SK-N-SH (cell line): ENCODE results near the gene P3H3. TPM values are rescaled to one million over a fixed set of nuclear protein-coding genes. Genes with fewer than 3 reads are reported as not detected.

Experiments
- CTCF ChIA-PET: fragments of 300-600, 350-600 bp; formaldehyde crosslinking; extraction: SDS; loops from one replicate; lab custom pipeline; 2021; lab: Yijun Ruan, JAX
- POLR2A ChIA-PET: fragments of 350-600 bp; sonication (Branson Sonifier 250); formaldehyde crosslinking; extraction: SDS; loops from one replicate; lab custom pipeline; 2020; ENCODE audit warnings: antibody characterized with exemption, inconsistent platforms; lab: Yijun Ruan, JAX
- DNase-seq: peaks from one replicate; pipeline ENCODE4 v3.0.0; 2012
- H2AFZ ChIP-seq: fragments of 200-600 bp; sonication (generic); 2 replicates; pipeline ENCODE4 v1.8.1; 2016; ENCODE audit warnings: antibody characterized with exemption, mild to moderate bottlenecking, low read depth
- H3F3A ChIP-seq: fragments of 200-600 bp; sonication (generic); replicated peaks from 2 replicates; pipeline ENCODE3; 2016; ENCODE audit warnings: antibody characterized with exemption, mild to moderate bottlenecking; ENCODE audit not compliant: insufficient read depth
- H3K27ac ChIP-seq, 2 experiments: fragments of 200-500 bp in 1 of 2; fragments of 200-600 bp in 1 of 2; sonication (Bioruptor generic) in 1 of 2; sonication (generic), shearing (Covaris generic) in 1 of 2; 2 replicates each; pipeline versions ENCODE4 v1.5.1 to v1.6.1; 2014 to 2016; ENCODE audit warnings: low read depth in 2 of 2, inconsistent platforms in 1 of 2, low read length in 1 of 2, mild to moderate bottlenecking in 1 of 2, mixed read lengths in 1 of 2
- H3K27me3 ChIP-seq: fragments of 200-600 bp; sonication (generic), shearing (Covaris generic); 2 replicates; pipeline ENCODE4 v1.6.1; 2016; ENCODE audit warnings: mixed run types; ENCODE audit not compliant: insufficient read depth
- H3K36me3 ChIP-seq, 2 experiments: fragments of 200-500 bp in 1 of 2; fragments of 200-600 bp in 1 of 2; sonication (Bioruptor generic) in 1 of 2; sonication (generic) in 1 of 2; replicated peaks in 1 of 2; 2 replicates each; pipeline versions ENCODE3 to v1.5.1; 2014 to 2016; ENCODE audit warnings: low read length in 1 of 2, mild to moderate bottlenecking in 1 of 2; ENCODE audit not compliant: insufficient read depth in 2 of 2, control insufficient read depth in 1 of 2
- H3K4me1 ChIP-seq, 2 experiments: fragments of 200-500 bp in 1 of 2; fragments of 200-600 bp in 1 of 2; sonication (Bioruptor generic) in 1 of 2; sonication (generic), shearing (Covaris generic) in 1 of 2; 2 replicates each; pipeline versions ENCODE4 v1.5.1 to v1.6.1; 2014 to 2016; ENCODE audit warnings: low read depth in 1 of 2, low read length in 1 of 2, mixed run types in 1 of 2; ENCODE audit not compliant: insufficient read depth in 2 of 2, control insufficient read depth in 1 of 2
- H3K4me2 ChIP-seq: fragments of 200-600 bp; sonication (generic), shearing (Covaris generic); 2 replicates; pipeline ENCODE4 v1.6.1; 2017; ENCODE audit warnings: mixed run types
- H3K4me3 ChIP-seq, 2 experiments: fragments of 200-500 bp in 1 of 2; fragments of 200-600 bp in 1 of 2; sonication (Bioruptor generic) in 1 of 2; sonication (generic), shearing (Covaris generic) in 1 of 2; 2 replicates each; pipeline versions ENCODE4 v1.5.1 to v1.8.1; 2014 to 2016; ENCODE audit warnings: low read depth in 2 of 2, inconsistent platforms in 1 of 2, low read length in 1 of 2, mild to moderate bottlenecking in 1 of 2, mixed read lengths in 1 of 2, moderate library complexity in 1 of 2
- H3K79me2 ChIP-seq: fragments of 200-600 bp; sonication (generic); 2 replicates; pipeline ENCODE4 v1.8.1; 2017; ENCODE audit warnings: mild to moderate bottlenecking; ENCODE audit not compliant: insufficient read depth
- H3K9ac ChIP-seq: fragments of 200-600 bp; sonication (generic); 2 replicates; pipeline ENCODE4 v1.6.1; 2017; ENCODE audit warnings: mixed run types
- H3K9me2 ChIP-seq: fragments of 200-600 bp; sonication (generic); 2 replicates; pipeline ENCODE4 v1.6.1; 2017; ENCODE audit warnings: mixed run types
- H3K9me3 ChIP-seq: fragments of 200-600 bp; sonication (generic); 2 replicates; pipeline ENCODE4 v1.6.1; 2017; ENCODE audit warnings: mixed run types, mild to moderate bottlenecking, moderate library complexity
- H4K20me1 ChIP-seq: fragments of 200-600 bp; sonication (generic); 2 replicates; pipeline ENCODE4 v1.6.1; 2017; ENCODE audit warnings: mild to moderate bottlenecking, mixed run types; ENCODE audit not compliant: insufficient read depth
- ELF1 ChIP-seq: IDR thresholded peaks from 2 replicates; pipeline ENCODE4 v1.4.0; 2012
- EZH2phosphoT487 ChIP-seq: fragments of 200-600 bp; sonication (generic); IDR thresholded peaks from 2 replicates; pipeline ENCODE4 v1.6.1; 2017; ENCODE audit warnings: low read depth, mixed run types, mild to moderate bottlenecking, antibody characterized with exemption, moderate library complexity, borderline replicate concordance
- FOSL2 ChIP-seq: IDR thresholded peaks from 2 replicates; pipeline ENCODE4 v1.4.0; 2012; ENCODE audit warnings: low read depth, mild to moderate bottlenecking, moderate library complexity, borderline replicate concordance
- FOXJ3 ChIP-seq: sonication (generic); formaldehyde crosslinking; IDR thresholded peaks from 2 replicates; pipeline ENCODE4 v1.5.1; 2020; ENCODE audit warnings: mild to moderate bottlenecking, missing genetic modification reagents
- FOXM1 ChIP-seq: IDR thresholded peaks from 2 replicates; pipeline ENCODE4 v1.4.0; 2012; ENCODE audit warnings: low read depth, mild to moderate bottlenecking
- GATA2 ChIP-seq: sonication (generic); formaldehyde crosslinking; IDR thresholded peaks from 2 replicates; pipeline ENCODE4 v1.5.0; 2020; ENCODE audit warnings: mild to moderate bottlenecking, missing genetic modification reagents
- MEF2A ChIP-seq: IDR thresholded peaks from 2 replicates; pipeline ENCODE4 v1.4.0; 2012; ENCODE audit warnings: low read depth, borderline replicate concordance
- MXI1 ChIP-seq: IDR thresholded peaks from 2 replicates; pipeline ENCODE4 v1.6.1; 2012; ENCODE audit warnings: mild to moderate bottlenecking, low read depth, low read length, improper control_type of control experiment
- POLR2AphosphoS5 ChIP-seq: IDR thresholded peaks from 2 replicates; pipeline ENCODE4 v1.6.1; 2012; ENCODE audit warnings: low read depth, low read length
- RAD21 ChIP-seq: IDR thresholded peaks from 2 replicates; pipeline ENCODE4 v1.6.1; 2012; ENCODE audit warnings: mild to moderate bottlenecking, low read length
- RFX5 ChIP-seq: IDR thresholded peaks from 2 replicates; pipeline ENCODE4 v1.6.1; 2012; ENCODE audit warnings: mild to moderate bottlenecking, improper control_type of control experiment, low read length
- SIN3A ChIP-seq: IDR thresholded peaks from 2 replicates; pipeline ENCODE4 v1.6.1; 2012; ENCODE audit warnings: low read depth, mild to moderate bottlenecking, low read length, moderate library complexity, borderline replicate concordance
- SMC3 ChIP-seq: IDR thresholded peaks from 2 replicates; pipeline ENCODE4 v1.6.1; 2012; ENCODE audit warnings: low read depth, low read length, improper control_type of control experiment
- TAF1 ChIP-seq: IDR thresholded peaks from 2 replicates; pipeline ENCODE4 v1.6.1; 2012; ENCODE audit warnings: low read depth, mild to moderate bottlenecking, low read length, moderate library complexity, borderline replicate concordance
- TCF12 ChIP-seq: IDR thresholded peaks from 2 replicates; pipeline ENCODE4 v1.4.0; 2012
- TEAD4 ChIP-seq: IDR thresholded peaks from 2 replicates; pipeline ENCODE4 v1.4.0; 2012; ENCODE audit warnings: mild to moderate bottlenecking, borderline replicate concordance; ENCODE audit not compliant: insufficient read depth
- YY1 ChIP-seq: IDR thresholded peaks from 2 replicates; pipeline ENCODE4 v1.4.0; 2012; ENCODE audit warnings: low read depth, mild to moderate bottlenecking
- WGBS: methylation state at CpG from one replicate; pipeline ENCODE4 v1.1.6; 2017; ENCODE audit warnings: low lambda C conversion rate; 5-methylcytosine and 5-hydroxymethylcytosine counted together
- polyA plus RNA-seq, 3 experiments: library from polyadenylated mRNA; depleted of rRNA; stranded (reverse); fragments of >200 nt; gene quantifications; 2 replicates each; pipeline ENCODE4 v1.2.3, GENCODE V29; 2012
- TF ChIP-seq, protein P1 (sequence below): IDR thresholded peaks from 2 replicates; pipeline ENCODE4 v1.4.0; 2012; ENCODE audit warnings: low read depth
- TF ChIP-seq, protein P2 (sequence below): IDR thresholded peaks from 2 replicates; pipeline ENCODE4 v1.4.0; 2012; ENCODE audit warnings: low read depth, borderline replicate concordance
- TF ChIP-seq, protein P3 (sequence below): IDR thresholded peaks from 2 replicates; pipeline ENCODE4 v1.6.1; 2012; ENCODE audit warnings: mild to moderate bottlenecking, low read depth, low read length, moderate library complexity

Gene P3H3
- polyA plus RNA-seq, 1 of the 3 experiments (the other 2 are of a cell fraction) = 74.6 TPM

DNA sequence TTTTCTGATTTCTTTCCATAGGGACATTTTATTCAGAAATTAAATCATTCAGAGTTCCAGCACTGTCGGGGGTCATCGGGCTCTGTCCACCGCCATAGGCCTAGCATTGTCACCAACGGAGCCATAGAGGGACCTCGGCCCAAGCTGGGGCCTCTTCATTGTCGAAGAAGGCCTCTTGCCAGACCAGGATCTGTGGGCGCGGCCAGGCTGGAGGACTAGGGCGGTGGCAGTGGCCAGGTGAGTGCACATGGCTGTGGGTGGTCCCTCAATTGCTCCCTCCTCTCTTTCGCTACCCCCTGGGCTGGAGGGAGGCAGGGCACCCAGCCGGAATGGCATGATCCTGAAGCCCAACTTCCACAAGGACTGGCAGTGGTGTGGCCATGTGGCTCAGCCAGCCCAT is 55.5 kb downstream of the P3H3 start:
- H3K4me1 ChIP-seq = no peaks in the 10 kb centered on the region
- no peak overlapping the region for H3K27ac ChIP-seq
- no peak overlapping the region for H3K4me3 ChIP-seq
- H3K36me3 ChIP-seq = peaks cover 4 to 5% of the 10 kb centered on the region in 2 experiments
- no peaks in the 10 kb centered on the region for H3K9me2 ChIP-seq
- ChIA-PET POLR2A (interaction anchor here (1.7 kb wide), 1 partner anchor 14 kb away, joined by 4 read pairs; no protein-coding TSS in a partner anchor), CTCF (interaction anchor here (4.5 to 5.2 kb wide), 2 partner anchors 11 to 14 kb away, joined by 25 to 56 read pairs; partner anchors contain the start of gene SPSB2)
- TF ChIP-seq FOXJ3 (CRISPR knock-in tag) = no peak
- TF ChIP-seq SIN3A = no peak
- TF ChIP-seq, protein P1, sequence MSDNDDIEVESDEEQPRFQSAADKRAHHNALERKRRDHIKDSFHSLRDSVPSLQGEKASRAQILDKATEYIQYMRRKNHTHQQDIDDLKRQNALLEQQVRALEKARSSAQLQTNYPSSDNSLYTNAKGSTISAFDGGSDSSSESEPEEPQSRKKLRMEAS = no peak
- no peak for TF ChIP-seq FOSL2
- TF ChIP-seq EZH2phosphoT487 = no peak
- no peak for TF ChIP-seq MEF2A
- TF ChIP-seq TCF12 = no peak
- TF ChIP-seq GATA2 (CRISPR knock-in tag) = no peak
- TF ChIP-seq SMC3 = no peak
- TF ChIP-seq, protein P2, sequence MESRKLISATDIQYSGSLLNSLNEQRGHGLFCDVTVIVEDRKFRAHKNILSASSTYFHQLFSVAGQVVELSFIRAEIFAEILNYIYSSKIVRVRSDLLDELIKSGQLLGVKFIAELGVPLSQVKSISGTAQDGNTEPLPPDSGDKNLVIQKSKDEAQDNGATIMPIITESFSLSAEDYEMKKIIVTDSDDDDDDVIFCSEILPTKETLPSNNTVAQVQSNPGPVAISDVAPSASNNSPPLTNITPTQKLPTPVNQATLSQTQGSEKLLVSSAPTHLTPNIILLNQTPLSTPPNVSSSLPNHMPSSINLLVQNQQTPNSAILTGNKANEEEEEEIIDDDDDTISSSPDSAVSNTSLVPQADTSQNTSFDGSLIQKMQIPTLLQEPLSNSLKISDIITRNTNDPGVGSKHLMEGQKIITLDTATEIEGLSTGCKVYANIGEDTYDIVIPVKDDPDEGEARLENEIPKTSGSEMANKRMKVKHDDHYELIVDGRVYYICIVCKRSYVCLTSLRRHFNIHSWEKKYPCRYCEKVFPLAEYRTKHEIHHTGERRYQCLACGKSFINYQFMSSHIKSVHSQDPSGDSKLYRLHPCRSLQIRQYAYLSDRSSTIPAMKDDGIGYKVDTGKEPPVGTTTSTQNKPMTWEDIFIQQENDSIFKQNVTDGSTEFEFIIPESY = no peak
- no peak for TF ChIP-seq RAD21
- TF ChIP-seq, protein P3, sequence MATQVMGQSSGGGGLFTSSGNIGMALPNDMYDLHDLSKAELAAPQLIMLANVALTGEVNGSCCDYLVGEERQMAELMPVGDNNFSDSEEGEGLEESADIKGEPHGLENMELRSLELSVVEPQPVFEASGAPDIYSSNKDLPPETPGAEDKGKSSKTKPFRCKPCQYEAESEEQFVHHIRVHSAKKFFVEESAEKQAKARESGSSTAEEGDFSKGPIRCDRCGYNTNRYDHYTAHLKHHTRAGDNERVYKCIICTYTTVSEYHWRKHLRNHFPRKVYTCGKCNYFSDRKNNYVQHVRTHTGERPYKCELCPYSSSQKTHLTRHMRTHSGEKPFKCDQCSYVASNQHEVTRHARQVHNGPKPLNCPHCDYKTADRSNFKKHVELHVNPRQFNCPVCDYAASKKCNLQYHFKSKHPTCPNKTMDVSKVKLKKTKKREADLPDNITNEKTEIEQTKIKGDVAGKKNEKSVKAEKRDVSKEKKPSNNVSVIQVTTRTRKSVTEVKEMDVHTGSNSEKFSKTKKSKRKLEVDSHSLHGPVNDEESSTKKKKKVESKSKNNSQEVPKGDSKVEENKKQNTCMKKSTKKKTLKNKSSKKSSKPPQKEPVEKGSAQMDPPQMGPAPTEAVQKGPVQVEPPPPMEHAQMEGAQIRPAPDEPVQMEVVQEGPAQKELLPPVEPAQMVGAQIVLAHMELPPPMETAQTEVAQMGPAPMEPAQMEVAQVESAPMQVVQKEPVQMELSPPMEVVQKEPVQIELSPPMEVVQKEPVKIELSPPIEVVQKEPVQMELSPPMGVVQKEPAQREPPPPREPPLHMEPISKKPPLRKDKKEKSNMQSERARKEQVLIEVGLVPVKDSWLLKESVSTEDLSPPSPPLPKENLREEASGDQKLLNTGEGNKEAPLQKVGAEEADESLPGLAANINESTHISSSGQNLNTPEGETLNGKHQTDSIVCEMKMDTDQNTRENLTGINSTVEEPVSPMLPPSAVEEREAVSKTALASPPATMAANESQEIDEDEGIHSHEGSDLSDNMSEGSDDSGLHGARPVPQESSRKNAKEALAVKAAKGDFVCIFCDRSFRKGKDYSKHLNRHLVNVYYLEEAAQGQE = no peak
- no peak for TF ChIP-seq POLR2AphosphoS5
- TF ChIP-seq MXI1 = no peak
- no peak for TF ChIP-seq YY1
- TF ChIP-seq TAF1 = no peak
- no peak for TF ChIP-seq ELF1
- TF ChIP-seq RFX5 = no peak
- no peak for TF ChIP-seq TEAD4
- no peak for TF ChIP-seq FOXM1
- no peak overlapping the region for H3K9ac ChIP-seq
- DNase-seq = no peak
- H3K4me2 ChIP-seq = no peak overlapping the region
- no peak overlapping the region for H2AFZ ChIP-seq
- H3K27me3 ChIP-seq = no peaks in the 10 kb centered on the region
- no peaks in the 10 kb centered on the region for H3K9me3 ChIP-seq
- H3F3A ChIP-seq = peaks cover 3% of the 10 kb centered on the region
- H3K79me2 ChIP-seq = no peaks in the 10 kb centered on the region
- no peaks in the 10 kb centered on the region for H4K20me1 ChIP-seq
- WGBS = 98% methylated on average over 8 of the region's 11 CpGs
